Measurements from ENCODE around the gene CEP55. TPM values are rescaled to one million over a fixed set of nuclear protein-coding genes. Genes with fewer than 3 reads are reported as not detected.

The CEP55 gene
- total and polyA plus RNA-seq, 2 of the 8 experiments (the other 6 are each of a cell fraction or from before 2014, with no cell fraction given), result 7.0 to 19.6 TPM

DNA sequence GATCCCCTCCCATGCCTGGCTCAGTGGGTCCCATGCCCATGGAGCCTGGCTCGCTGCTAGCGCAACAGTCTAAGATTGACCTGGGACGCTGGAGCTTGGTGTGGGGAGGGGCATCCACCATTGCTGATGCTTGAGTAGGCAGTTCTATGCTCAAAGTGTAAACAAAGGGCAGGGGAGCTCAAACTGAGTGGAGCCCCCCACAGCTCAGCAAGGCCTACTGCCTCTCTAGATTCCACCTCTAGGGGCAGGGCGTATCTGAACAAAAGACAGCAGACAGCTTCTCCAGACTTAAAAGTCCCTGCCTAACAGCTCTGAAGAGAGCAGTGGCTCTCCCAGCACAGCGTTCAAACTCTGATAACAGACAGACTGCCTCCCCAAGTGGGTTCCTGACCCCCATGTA, 38.9 kb downstream of the CEP55 start:
- H2BK5ac ChIP-seq (ENCODE audit: low read depth, low read length), result 0 out of 2 replicates have a peak overlapping the region, but pooled peaks have one; percentile 30
- H3K4me2 ChIP-seq (ENCODE audit: insufficient read depth in 1 of 2, low read depth in 2 of 2, low read length in 2 of 2), result no peak overlapping the region
- no peak overlapping the region for H3K4me3 ChIP-seq (ENCODE audit: extremely low read depth in 1 of 4, insufficient read depth in 2 of 4, low read depth in 3 of 4, low read length in 4 of 4)
- no peak overlapping the region for H4K5ac ChIP-seq (ENCODE audit: insufficient read length, low read depth, low read length)
- no peaks in the 10 kb centered on the region for H3K79me1 ChIP-seq (ENCODE audit: low read depth, low read length)
- no peak overlapping the region for H2BK15ac ChIP-seq (ENCODE audit: low read length)
- no peaks in the 10 kb centered on the region for H3K79me2 ChIP-seq (ENCODE audit: control insufficient read depth in 1 of 2, insufficient read depth in 2 of 2, low read length in 2 of 2)
- CTCF ChIA-PET (ENCODE audit: partially characterized antibody), result interaction anchor here (0.5 to 6.2 kb wide), 13 partner anchors 8 to 292 kb away, joined by 3 to 55 read pairs (median 4); no protein-coding TSS in a partner anchor
- H3K27ac ChIP-seq (ENCODE audit: low read depth, low read length), result no peak overlapping the region
- H3K56ac ChIP-seq (replicated peaks; ENCODE audit: insufficient read length, low read depth, low read length), result no peak overlapping the region
- no peak overlapping the region for H2BK120ac ChIP-seq (replicated peaks; ENCODE audit: low read depth, low read length)
- H3K23ac ChIP-seq (ENCODE audit: insufficient read length), result no peak overlapping the region
- H4K8ac ChIP-seq (ENCODE audit: extremely low read depth, insufficient read depth, low read length), result peak overlapping the region; percentile 46; the same call in 1 of the 2 replicates
- no peak overlapping the region for H4K91ac ChIP-seq (replicated peaks; ENCODE audit: insufficient read length, low read length)
- no peak overlapping the region for H3K9ac ChIP-seq (replicated peaks in 1 of 4; ENCODE audit: extremely low read depth in 1 of 4, low read depth in 3 of 4, low read length in 3 of 4)
- H4K20me1 ChIP-seq (replicated peaks in 1 of 2; ENCODE audit: control insufficient read depth in 1 of 2, insufficient read depth in 2 of 2, low read length in 2 of 2), result no peaks in the 10 kb centered on the region
- peak in 1 of 2 experiments; percentile 50 for DNase-seq (ENCODE audit: low read depth in 1 of 2, low spot score in 2 of 2)
- H2BK20ac ChIP-seq (ENCODE audit: low read length), result no peak overlapping the region
- peak; percentile 62 for FAIRE-seq
- H3K4ac ChIP-seq (replicated peaks; ENCODE audit: insufficient read length, low read depth, low read length), result no peak overlapping the region
- no peaks in the 10 kb centered on the region for H3K27me3 ChIP-seq (replicated peaks in 1 of 4; ENCODE audit: control insufficient read depth in 3 of 4, extremely low read depth in 1 of 4, insufficient read depth in 3 of 4, low read length in 3 of 4)
- H3K36me3 ChIP-seq (ENCODE audit: control insufficient read depth in 2 of 4, insufficient read depth in 4 of 4, low read length in 3 of 4), result no peaks in the 10 kb centered on the region
- peak overlapping the region; percentile 98 for H2AFZ ChIP-seq (ENCODE audit: low read length)
- H3K4me1 ChIP-seq (replicated peaks in 1 of 4; ENCODE audit: control insufficient read depth in 3 of 4, insufficient read depth in 4 of 4, low read length in 3 of 4), result 0 out of 7 replicates have a peak, but pooled peaks cover 0 to 3% (median 0%) of the 10 kb centered on the region in 4 experiments
- H2AK5ac ChIP-seq (ENCODE audit: low read depth, low read length), result no peak overlapping the region
- no peak overlapping the region for H3K18ac ChIP-seq (ENCODE audit: extremely low read depth, low read length)
- H3K23me2 ChIP-seq (ENCODE audit: low read depth, low read length), result no peaks in the 10 kb centered on the region
- 83% methylated on average over 5 of the region's 5 CpGs; no CpG with 5 or more reads in 1 of the 2 experiments for WGBS, 2 experiments (ENCODE audit: extremely low coverage in 1 of 2, insufficient coverage in 1 of 2, insufficient read length in 1 of 2, insufficient replicate concordance in 2 of 2, low coverage in 1 of 2, low lambda C conversion rate in 2 of 2, missing lambda C conversion rate in 1 of 2)
- no peak overlapping the region for H2BK12ac ChIP-seq (ENCODE audit: low read depth, low read length)
- no peaks in the 10 kb centered on the region for H3K9me3 ChIP-seq (ENCODE audit: insufficient read depth in 2 of 2, low read depth in 1 of 2, low read length in 1 of 2)
- POLR2A ChIA-PET (ENCODE audit: partially characterized antibody), result no interaction called here
- H3K14ac ChIP-seq (ENCODE audit: insufficient read length), result no peak overlapping the region
- TF ChIP-seq BACH1 (IDR thresholded peaks at IDR 0.05; ENCODE audit: low read length), result no peak
- TF ChIP-seq, protein P1, sequence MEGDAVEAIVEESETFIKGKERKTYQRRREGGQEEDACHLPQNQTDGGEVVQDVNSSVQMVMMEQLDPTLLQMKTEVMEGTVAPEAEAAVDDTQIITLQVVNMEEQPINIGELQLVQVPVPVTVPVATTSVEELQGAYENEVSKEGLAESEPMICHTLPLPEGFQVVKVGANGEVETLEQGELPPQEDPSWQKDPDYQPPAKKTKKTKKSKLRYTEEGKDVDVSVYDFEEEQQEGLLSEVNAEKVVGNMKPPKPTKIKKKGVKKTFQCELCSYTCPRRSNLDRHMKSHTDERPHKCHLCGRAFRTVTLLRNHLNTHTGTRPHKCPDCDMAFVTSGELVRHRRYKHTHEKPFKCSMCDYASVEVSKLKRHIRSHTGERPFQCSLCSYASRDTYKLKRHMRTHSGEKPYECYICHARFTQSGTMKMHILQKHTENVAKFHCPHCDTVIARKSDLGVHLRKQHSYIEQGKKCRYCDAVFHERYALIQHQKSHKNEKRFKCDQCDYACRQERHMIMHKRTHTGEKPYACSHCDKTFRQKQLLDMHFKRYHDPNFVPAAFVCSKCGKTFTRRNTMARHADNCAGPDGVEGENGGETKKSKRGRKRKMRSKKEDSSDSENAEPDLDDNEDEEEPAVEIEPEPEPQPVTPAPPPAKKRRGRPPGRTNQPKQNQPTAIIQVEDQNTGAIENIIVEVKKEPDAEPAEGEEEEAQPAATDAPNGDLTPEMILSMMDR (IDR thresholded peaks at IDR 0.05; ENCODE audit: control extremely low read depth in 1 of 3, insufficient read depth in 1 of 3, low read depth in 1 of 3, low read length in 3 of 3), result peak; percentile 27 to 71 (median 62)

Measured in H1 (cell line).